NCI-H1105 (cell line): ENCODE results near the gene NEURL4.
"Not testable (repeated sequence)": the region's sequence is repeated elsewhere in the genome, so short reads cannot be mapped to it uniquely, and the experiment has no call there.

Experiments
- DNase-seq: peaks from one replicate; lab custom pipeline; 2025; lab: John Stamatoyannopoulos, UW

NEURL4 gene

GRCh38 chr17:7328840-7329373 is at the start of gene NEURL4:
Gene NEURL4 (minus strand): TSS chr17:7329335. CDS start chr17:7329312, 23 bp downstream.
- no peak for DNase-seq

DNA sequence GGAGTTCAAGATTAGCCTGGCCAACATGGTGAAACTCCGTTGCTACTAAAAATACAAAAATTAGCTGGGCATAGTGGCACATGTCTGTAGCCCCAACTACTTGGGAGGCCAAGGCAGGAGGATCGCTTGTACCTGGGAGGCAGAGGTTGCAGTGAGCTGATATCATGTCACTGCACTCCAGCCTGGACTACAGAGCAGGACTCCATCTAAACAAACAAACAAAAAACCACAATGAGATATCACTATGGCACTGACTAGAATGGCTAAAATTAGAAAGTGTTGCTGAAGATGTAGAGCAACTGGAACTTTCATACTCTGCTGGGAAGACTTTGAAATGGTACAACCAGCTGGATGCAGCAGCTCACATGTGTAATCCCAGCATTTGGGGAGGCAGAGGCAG is 45.2 kb upstream of the NEURL4 start:
- no peak for DNase-seq

GRCh38 chr17:7370853-7371252 is 41.7 kb upstream of the NEURL4 start:
- no peak for DNase-seq

DNA sequence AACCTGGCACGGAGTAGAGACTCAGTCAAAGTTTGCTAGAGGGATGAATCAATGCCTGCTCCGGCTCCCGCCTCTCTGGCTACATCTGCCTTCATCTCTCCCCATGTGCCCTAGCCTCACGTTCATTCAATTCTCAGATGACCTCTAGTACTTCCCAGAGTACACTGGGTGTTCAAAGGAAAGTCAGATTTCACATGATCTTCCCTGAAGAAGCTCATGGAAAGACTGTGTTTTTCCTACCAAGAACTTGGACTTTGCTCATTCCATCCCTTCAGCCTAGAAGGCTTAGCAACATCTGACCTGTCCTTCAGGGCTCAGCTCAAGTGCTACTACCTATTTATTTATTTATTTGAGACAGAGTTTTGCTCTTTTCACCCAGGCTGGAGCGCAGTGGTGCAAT is 40.7 kb upstream of the NEURL4 start:
- DNase-seq = no peak

- not testable (repeated sequence) for DNase-seq
Observed at GRCh38 chr17:7368599-7368994, 39.5 kb upstream of the NEURL4 start.

DNA sequence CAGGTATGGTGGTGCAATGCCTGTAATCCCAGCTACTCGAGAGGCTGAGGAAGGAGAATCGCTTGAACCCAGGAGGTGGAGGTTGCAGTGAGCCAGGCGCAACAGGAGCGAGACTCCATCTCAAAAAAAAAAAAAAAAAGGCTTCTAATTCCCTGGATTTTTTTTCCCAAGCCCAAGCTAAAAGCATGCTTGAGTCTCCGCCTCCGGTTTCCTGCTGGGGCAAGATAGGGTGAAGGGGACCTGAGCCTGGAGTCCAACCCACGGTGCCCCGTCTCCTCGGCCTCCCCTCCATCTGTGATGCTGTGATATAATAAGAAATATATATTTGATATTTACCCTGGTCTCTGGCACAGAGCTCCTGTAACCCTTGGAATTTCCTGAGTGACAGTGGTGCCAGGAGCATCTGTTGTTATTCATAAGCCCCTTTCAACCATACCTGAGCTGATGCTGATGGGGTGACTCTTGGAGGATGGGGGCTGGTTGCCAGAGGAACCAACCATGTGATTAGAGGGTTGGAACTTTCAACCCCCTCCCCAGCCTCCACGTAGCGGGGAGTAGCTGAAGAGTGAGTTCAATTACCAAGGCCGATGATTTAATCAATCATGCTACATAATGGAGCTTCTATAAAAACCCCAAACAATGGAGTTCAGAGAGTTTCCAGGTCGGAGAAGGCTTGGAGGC is 38.9 kb upstream of the NEURL4 start:
- DNase-seq = no peak

DNA sequence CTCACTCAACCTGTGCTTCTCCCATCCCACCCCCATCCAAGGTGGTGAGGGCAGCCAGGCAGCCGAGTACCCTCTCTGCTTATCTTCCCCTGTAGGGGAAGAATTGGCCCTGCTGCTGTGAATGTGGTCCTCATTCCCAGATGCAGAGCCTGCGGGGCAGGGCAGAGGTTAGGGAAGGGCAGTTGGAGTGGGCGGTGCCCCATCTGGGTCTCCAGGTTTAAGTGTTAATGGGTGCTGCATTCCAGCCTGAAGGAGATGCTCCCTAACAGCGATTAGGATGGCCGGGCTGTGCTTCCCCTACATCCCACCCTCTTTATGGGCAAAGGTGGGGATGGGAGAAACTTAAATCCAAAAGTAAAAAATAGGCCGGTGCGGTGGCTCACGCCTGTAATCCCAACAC is 37.9 kb upstream of the NEURL4 start:
- no peak for DNase-seq

- DNase-seq = not testable (repeated sequence)
Observed at GRCh38 chr17:7365963-7366362, 36.8 kb upstream of the NEURL4 start.

GRCh38 chr17:7363311-7363710 is 34.2 kb upstream of the NEURL4 start:
- no peak for DNase-seq

GRCh38 chr17:7361906-7362305 is 32.8 kb upstream of the NEURL4 start:
- DNase-seq = no peak

- DNase-seq = no peak
Observed at GRCh38 chr17:7357381-7357780, 28.2 kb upstream of the NEURL4 start.

DNA sequence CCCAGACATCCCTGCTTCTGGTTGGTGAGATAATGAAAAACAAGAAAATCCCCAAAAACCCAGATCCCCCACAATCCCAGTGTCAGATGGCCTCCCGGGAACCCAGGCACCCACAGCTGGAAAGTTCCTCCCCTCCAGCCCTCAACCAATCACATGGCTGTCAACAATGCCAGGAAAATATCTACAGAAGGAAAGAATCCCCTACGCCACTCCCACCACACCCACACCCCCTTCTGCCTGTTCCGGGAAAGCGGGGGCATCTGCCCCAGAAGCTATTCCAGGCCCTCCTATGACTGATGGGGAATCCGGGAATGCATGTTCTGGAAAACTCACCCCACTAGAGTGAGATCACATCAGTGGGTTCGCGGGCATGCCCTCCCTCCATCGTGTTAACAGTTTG is 27.6 kb upstream of the NEURL4 start:
- no peak for DNase-seq

DNA sequence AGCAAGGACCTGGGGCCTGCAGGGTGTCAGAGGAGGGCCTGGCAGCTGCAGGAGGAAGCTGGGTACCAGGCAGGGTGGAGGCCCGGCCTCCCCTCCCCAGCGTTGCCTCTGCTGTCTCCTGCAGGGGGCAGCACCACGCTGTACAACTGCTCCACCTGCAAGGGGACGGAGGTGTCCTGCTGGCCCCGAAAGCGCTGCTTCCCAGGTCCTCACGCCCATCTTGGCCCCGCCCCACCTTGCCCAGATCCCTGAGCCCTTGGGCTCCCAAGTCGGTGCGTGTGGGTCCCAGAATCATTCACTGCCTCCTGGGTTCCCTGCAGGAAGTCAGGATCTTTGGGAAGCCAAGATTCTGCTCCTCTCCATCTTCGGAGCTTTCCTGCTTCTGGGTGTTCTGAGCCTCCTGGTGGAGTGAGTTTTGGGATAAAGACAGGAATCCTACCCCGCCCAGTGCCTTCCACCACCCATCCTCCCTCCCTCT is 27.0 kb upstream of the NEURL4 start:
- peak; percentile 83 for DNase-seq

- DNase-seq = no peak
Observed at GRCh38 chr17:7355573-7355972, 26.4 kb upstream of the NEURL4 start.

DNA sequence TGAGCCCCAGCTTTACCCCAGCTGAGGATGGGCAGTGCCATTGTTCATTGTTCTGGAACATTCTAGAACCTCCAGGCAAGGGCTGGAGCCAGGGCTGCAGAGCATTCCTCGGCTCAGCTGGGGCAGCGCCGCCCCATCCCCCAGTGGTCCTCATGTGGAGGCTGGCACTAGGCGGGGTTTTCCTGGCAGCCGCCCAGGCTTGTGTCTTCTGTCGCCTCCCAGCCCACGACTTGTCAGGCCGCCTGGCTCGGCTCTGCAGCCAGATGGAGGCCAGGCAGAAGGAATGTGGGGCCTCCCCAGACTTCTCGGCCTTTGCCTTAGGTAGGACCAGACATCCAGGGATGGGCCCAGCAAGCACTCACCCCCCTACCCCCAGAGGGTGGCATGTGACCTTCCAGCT is 25.9 kb upstream of the NEURL4 start, which contains the start of gene TMEM95:
TSS of gene TMEM95 (plus strand) at position 104 of the 400 bp plus-strand sequence. CDS start at position 153, 49 bp downstream.
- no peak for DNase-seq

DNA sequence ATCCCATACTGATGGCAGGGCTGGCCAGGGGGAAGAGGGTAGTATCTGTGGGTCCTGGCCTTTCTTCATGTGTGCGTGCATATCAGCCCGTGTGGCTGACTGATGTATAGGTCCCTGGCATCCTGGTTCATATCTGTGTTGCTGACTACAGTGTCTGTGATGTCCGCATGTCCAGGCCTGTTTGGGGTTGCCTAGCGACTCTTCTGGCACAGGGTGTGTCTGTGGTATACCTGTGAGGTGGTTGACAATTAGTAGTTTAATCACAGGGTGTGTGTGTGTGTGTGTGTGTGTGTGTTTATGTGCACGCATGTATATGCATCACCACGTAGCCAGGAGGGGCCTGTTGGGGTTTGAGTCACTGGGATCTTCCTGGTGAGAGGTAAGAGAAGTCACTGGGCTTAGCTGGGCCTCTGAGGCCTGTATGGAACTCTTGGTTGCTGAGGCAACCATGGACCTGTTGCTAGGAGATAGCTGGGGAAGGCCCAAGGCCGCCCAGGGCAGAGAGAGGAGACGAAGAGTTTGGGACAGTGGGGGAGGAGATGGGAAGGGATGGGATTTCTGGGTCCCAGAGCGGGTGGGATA is 25.2 kb upstream of the NEURL4 start:
- DNase-seq = peak; percentile 32

GRCh38 chr17:7352910-7353635 is 23.9 kb upstream of the NEURL4 start:
- DNase-seq = no peak

- no peak for DNase-seq
Observed at GRCh38 chr17:7352503-7352889, 23.4 kb upstream of the NEURL4 start.

DNA sequence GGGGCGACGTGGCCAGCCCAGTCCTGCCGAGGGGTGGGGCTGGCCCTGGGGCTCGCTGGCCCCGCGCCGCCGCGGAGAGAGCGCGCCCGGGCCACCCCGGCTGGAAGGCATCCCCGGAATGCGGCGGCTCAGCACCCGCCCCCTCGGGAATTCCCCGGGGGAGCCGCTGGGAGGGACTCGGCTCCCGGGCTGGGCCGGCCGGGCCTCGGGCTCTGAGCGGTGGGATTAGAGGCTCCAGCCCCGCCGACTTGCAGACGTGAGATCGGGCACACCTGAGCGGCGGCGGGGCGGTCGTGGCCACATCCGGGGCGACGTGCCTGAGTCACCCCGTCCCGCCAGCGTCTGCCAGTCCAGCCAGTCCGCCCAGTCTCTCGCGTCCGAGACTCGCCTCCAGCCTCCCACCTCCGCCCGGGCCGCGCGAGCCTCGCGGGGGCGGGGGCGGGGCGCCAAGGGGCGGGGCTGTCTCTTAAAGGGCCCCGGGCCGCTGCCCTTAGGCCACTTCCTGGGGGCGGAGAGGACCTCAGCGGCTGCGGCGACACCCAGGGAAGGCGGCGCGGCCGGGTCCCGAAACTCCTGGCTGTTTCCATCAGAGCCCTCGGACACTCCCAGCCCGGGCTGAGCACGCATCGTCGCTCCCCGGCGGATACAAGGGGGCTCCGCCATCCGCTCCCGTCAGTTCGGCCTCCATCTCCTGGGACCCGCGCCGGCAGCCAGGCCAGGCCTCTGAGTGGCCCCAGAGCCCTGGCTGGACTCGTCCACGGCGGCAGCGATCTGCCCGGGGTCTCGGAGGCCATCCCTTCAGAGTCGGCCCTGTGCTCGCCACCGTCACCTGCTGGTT is 22.7 kb upstream of the NEURL4 start, which contains the start of gene KCTD11:
TSS of gene KCTD11 (plus strand) at position 498 of the 838 bp plus-strand sequence.
- DNase-seq = peak; percentile 51

- DNase-seq = no peak
Observed at GRCh38 chr17:7348478-7349242, 19.5 kb upstream of the NEURL4 start.
